B cell (primary cell): Measurements from ENCODE around the gene NOP9. TPM values are rescaled to one million over a fixed set of nuclear protein-coding genes. Genes with fewer than 3 reads are reported as not detected.

Experiments used
- ATAC-seq: fragments of 200-7000 bp; cut with Tn5 transposase; one replicate; pipeline ENCODE4 v1.10.0; 2021; ENCODE audit warnings: low read depth, mild to moderate bottlenecking, moderate number of reproducible peaks, moderate library complexity
- CTCF ChIA-PET: fragments of 350-600 bp; sonication (Branson Sonifier 250); formaldehyde crosslinking; loops from one replicate; lab custom pipeline; 2021; ENCODE audit warnings: antibody characterized with exemption, inconsistent platforms; lab: Charles Lee
- POLR2A ChIA-PET: fragments of 350-600 bp; sonication (Branson Sonifier 250); formaldehyde crosslinking; loops from one replicate; lab custom pipeline; 2021; ENCODE audit warnings: antibody characterized with exemption; lab: Charles Lee
- DNase-seq: peaks from one replicate; pipeline ENCODE4 v3.0.0; 2013
- H2AFZ ChIP-seq: 2 replicates; pipeline ENCODE4 v1.6.1; 2012; ENCODE audit warnings: mild to moderate bottlenecking, low read depth, low read length; ENCODE audit not compliant: insufficient read depth, poor library complexity, severe bottlenecking
- H3K27ac ChIP-seq, 2 donors: 1 replicate in 1 of 2; 2 replicates in 1 of 2; pipeline ENCODE4 v1.5.1; 2012 to 2013; ENCODE audit warnings: low read length in 2 of 2, mild to moderate bottlenecking in 2 of 2, moderate library complexity in 1 of 2
- H3K27me3 ChIP-seq, 4 experiments: fragments of 200-600 bp in 1 of 4; sonication (generic) in 1 of 4; replicated peaks in 1 of 4; 1 replicate in 2 of 4; 2 replicates in 2 of 4; pipeline versions ENCODE4 v1.6.1 to v1.7.0; 2013 to 2016; ENCODE audit warnings: low read length in 3 of 4, mild to moderate bottlenecking in 2 of 4, mixed read lengths in 1 of 4, moderate library complexity in 1 of 4; ENCODE audit not compliant: insufficient read depth in 4 of 4, control insufficient read depth in 3 of 4; ENCODE audit errors: control extremely low read depth in 1 of 4
- H3K36me3 ChIP-seq, 2 experiments: replicated peaks in 1 of 2; 1 replicate in 1 of 2; 2 replicates in 1 of 2; pipeline versions ENCODE4 v1.6.1 to v1.7.1; 2013; ENCODE audit warnings: low read length in 1 of 2; ENCODE audit not compliant: insufficient read depth in 2 of 2, control insufficient read depth in 1 of 2; ENCODE audit errors: control extremely low read depth in 1 of 2, extremely low read depth in 1 of 2
- H3K4me1 ChIP-seq, 2 donors: fragments of 200-600 bp in 1 of 2; sonication (generic) in 1 of 2; 1 replicate in 1 of 2; 2 replicates in 1 of 2; pipeline versions ENCODE4 v1.5.1 to v1.6.1; 2013 to 2017; ENCODE audit warnings: low read length in 2 of 2; ENCODE audit not compliant: control insufficient read depth in 2 of 2, insufficient read depth in 2 of 2
- H3K4me2 ChIP-seq: replicated peaks from 2 replicates; pipeline ENCODE3; 2012; ENCODE audit warnings: mild to moderate bottlenecking, low read depth, low read length; ENCODE audit not compliant: poor library complexity, severe bottlenecking
- H3K4me3 ChIP-seq, 5 experiments: fragments of 200-600 bp in 1 of 5; sonication (generic) in 1 of 5; 1 replicate in 3 of 5; 2 replicates in 2 of 5; pipeline versions ENCODE4 v1.5.1 to v1.7.0; 2011 to 2016; ENCODE audit warnings: low read length in 4 of 5, mild to moderate bottlenecking in 4 of 5, low read depth in 2 of 5, control low read depth in 1 of 5, moderate library complexity in 1 of 5; ENCODE audit not compliant: insufficient read depth in 1 of 5; ENCODE audit errors: control extremely low read depth in 1 of 5, extremely low read depth in 1 of 5
- H3K79me2 ChIP-seq: fragments of 200-600 bp; sonication (generic); one replicate; pipeline ENCODE4 v1.6.0; 2016; ENCODE audit warnings: low read length; ENCODE audit not compliant: control insufficient read depth, insufficient read depth
- H3K9ac ChIP-seq: fragments of 200-600 bp; sonication (generic); 2 replicates; pipeline ENCODE4 v1.6.1; 2017; ENCODE audit warnings: mild to moderate bottlenecking, low read length, moderate library complexity
- H3K9me3 ChIP-seq, 3 donors: one replicate each; pipeline versions ENCODE4 v1.6.1 to v1.7.1; 2013; ENCODE audit warnings: low read length in 2 of 3; ENCODE audit not compliant: control insufficient read depth in 2 of 3, insufficient read depth in 1 of 3; ENCODE audit errors: control extremely low read depth in 1 of 3
- H4K20me1 ChIP-seq: 2 replicates; pipeline ENCODE4 v1.6.0; 2012; ENCODE audit warnings: mild to moderate bottlenecking, low read length; ENCODE audit not compliant: insufficient read depth, control insufficient read depth, poor library complexity, severe bottlenecking
- H3K27ac Mint-ChIP-seq: one replicate; pipeline ENCODE4 v1.8.0; 2021; ENCODE audit warnings: mixed read lengths
- H3K27me3 Mint-ChIP-seq: one replicate; pipeline ENCODE4 v1.8.0; 2021; ENCODE audit warnings: mixed read lengths
- H3K4me1 Mint-ChIP-seq: one replicate; pipeline ENCODE4 v1.8.0; 2021; ENCODE audit warnings: mixed read lengths
- H3K4me3 Mint-ChIP-seq: one replicate; pipeline ENCODE4 v1.8.0; 2021; ENCODE audit warnings: mixed read lengths
- H3K9me3 Mint-ChIP-seq: one replicate; pipeline ENCODE4 v1.8.0; 2022; ENCODE audit warnings: mixed read lengths; ENCODE audit not compliant: insufficient read depth
- CTCF ChIP-seq: fragments of 200-600 bp; IDR thresholded peaks from one replicate; pipeline ENCODE4 v1.8.0; 2022; ENCODE audit warnings: antibody characterized with exemption, mild to moderate bottlenecking
- EZH2 ChIP-seq: IDR thresholded peaks from 2 replicates; pipeline ENCODE4 v1.6.1; 2012; ENCODE audit warnings: borderline replicate concordance, low read depth, mild to moderate bottlenecking, moderate library complexity, low read length; ENCODE audit not compliant: insufficient read depth, poor library complexity, severe bottlenecking
- WGBS: methylation state at CpG from one replicate; pipeline ENCODE4 v1.1.5; 2013; ENCODE audit warnings: missing lambda C conversion rate; ENCODE audit not compliant: insufficient coverage; 5-methylcytosine and 5-hydroxymethylcytosine counted together
- intact Hi-C: fragments of 100-400 bp; cut with micrococcal nuclease; formaldehyde crosslinking; loops from one replicate; pipeline ENCODE4 v1.10.0; 2022
- polyA plus RNA-seq: library from polyadenylated mRNA; depleted of rRNA; stranded (reverse); fragments of >200 nt; gene quantifications from 2 replicates; pipeline ENCODE4 v1.2.3, GENCODE V29; 2012
- total RNA-seq, 2 donors: library from RNA; stranded (reverse); fragments of 120-200 nt in 1 of 2; gene quantifications; 1 replicate in 1 of 2; 2 replicates in 1 of 2; pipeline versions ENCODE4 v1.2.3 to v1.2.4, GENCODE V29; 2013 to 2022

Gene NOP9
- total and polyA plus RNA-seq, 2 donors (not counting 1 experiment from before 2014, with no cell fraction given): 9.7 to 22.6 TPM

GRCh38 chr14:24312736-24313507, 13.3 kb downstream of the NOP9 start:
- Histone ChIP-seq H3K36me3 (peaks cover 0 to 6% of the 10 kb centered on the region in 2 experiments), H3K4me2 (peak overlapping the region; percentile 42), H3K4me1 (peaks cover 38 to 54% of the 10 kb centered on the region in 2 donors), H3K9ac (no peak overlapping the region), H2AFZ (no peak overlapping the region), H3K79me2 (peaks cover 8% of the 10 kb centered on the region), H3K27ac (peak overlapping the region in 1 of 2 donors; percentile 2), H4K20me1 (peaks cover 25% of the 10 kb centered on the region), H3K27me3 (no peaks in the 10 kb centered on the region), H3K4me3 (no peak overlapping the region), H3K9me3 (no peaks in the 10 kb centered on the region)
- peak overlapping the region; percentile 91 for H3K27ac Mint-ChIP-seq
- H3K9me3 Mint-ChIP-seq: no peaks in the 10 kb centered on the region
- peaks cover 55% of the 10 kb centered on the region for H3K4me1 Mint-ChIP-seq
- 29% methylated on average over 9 of the region's 9 CpGs for WGBS
- intact Hi-C loops: loop anchor here (5.0 kb wide), 1 partner anchor 301 kb away; no protein-coding TSS in a partner anchor
- peak overlapping the region; percentile 84 for H3K4me3 Mint-ChIP-seq
- ATAC-seq (no peak), DNase-seq (no peak)
- TF ChIP-seq EZH2 (no peak), CTCF (no peak)
- ChIA-PET CTCF (interaction anchor here (0.9 to 9.4 kb wide), 7 partner anchors 15 to 124 kb away, joined by 3 to 112 read pairs (median 39); partner anchors contain the start of genes CBLN3, KHNYN, MDP1 and RABGGTA), POLR2A (interaction anchor here (0.7 to 1.3 kb wide), 2 partner anchors 42 to 177 kb away, joined by 3 to 4 read pairs; partner anchors contain the start of genes PSME1 and RABGGTA)
- no peaks in the 10 kb centered on the region for H3K27me3 Mint-ChIP-seq
